ENCODE data around the gene DMAP1. TPM values are rescaled to one million over a fixed set of nuclear protein-coding genes. Genes with fewer than 3 reads are reported as not detected.
"Not testable (repeated sequence)": the region's sequence is repeated elsewhere in the genome, so short reads cannot be mapped to it uniquely, and the experiment has no call there.

DMAP1 gene, protein sequence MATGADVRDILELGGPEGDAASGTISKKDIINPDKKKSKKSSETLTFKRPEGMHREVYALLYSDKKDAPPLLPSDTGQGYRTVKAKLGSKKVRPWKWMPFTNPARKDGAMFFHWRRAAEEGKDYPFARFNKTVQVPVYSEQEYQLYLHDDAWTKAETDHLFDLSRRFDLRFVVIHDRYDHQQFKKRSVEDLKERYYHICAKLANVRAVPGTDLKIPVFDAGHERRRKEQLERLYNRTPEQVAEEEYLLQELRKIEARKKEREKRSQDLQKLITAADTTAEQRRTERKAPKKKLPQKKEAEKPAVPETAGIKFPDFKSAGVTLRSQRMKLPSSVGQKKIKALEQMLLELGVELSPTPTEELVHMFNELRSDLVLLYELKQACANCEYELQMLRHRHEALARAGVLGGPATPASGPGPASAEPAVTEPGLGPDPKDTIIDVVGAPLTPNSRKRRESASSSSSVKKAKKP
- total RNA-seq: 10 to 100 TPM; 40.4 to 50.5 (median 43.2) TPM

GRCh38 chr1:44213222-44214112, at the start of gene DMAP1:
DMAP1 (plus strand) TSS chr1:44213471; CDS start chr1:44213754, 283 bp downstream.
- DNase-seq (peak; percentile 83), ATAC-seq (peak; percentile 86 to 87)
- Mint-ChIP-seq H3K9me3 (no peaks in the 10 kb centered on the region), H3K4me1 (ENCODE audit: low read depth) (peaks cover 37% of the 10 kb centered on the region), H3K36me3 (ENCODE audit: insufficient read depth) (peaks cover 3% of the 10 kb centered on the region), H3K27me3 (ENCODE audit: low read depth) (no peaks in the 10 kb centered on the region), H3K4me3 (peak within 1 kb of the TSS; percentile 94)

- no peak overlapping the region for H3K4me3 Mint-ChIP-seq
Measured at GRCh38 chr1:44168520-44169098, 44.7 kb upstream of the DMAP1 start.

GRCh38 chr1:44170281-44170823, 42.9 kb upstream of the DMAP1 start:
- H3K27me3 Mint-ChIP-seq (ENCODE audit: low read depth): peaks cover 11% of the 10 kb centered on the region
- ATAC-seq: no peak
- H3K9me3 Mint-ChIP-seq: peaks cover 14% of the 10 kb centered on the region
- DNase-seq: no peak
- no peaks in the 10 kb centered on the region for H3K4me1 Mint-ChIP-seq (ENCODE audit: low read depth)
- no peak overlapping the region for H3K4me3 Mint-ChIP-seq
- H3K36me3 Mint-ChIP-seq (ENCODE audit: insufficient read depth): no peaks in the 10 kb centered on the region

More at GRCh38 chr1:44168520-44169098, 44.7 kb upstream of the DMAP1 start:
- peaks cover 8% of the 10 kb centered on the region for H3K9me3 Mint-ChIP-seq
- peaks cover 8% of the 10 kb centered on the region for H3K27me3 Mint-ChIP-seq (ENCODE audit: low read depth)
- no peak for ATAC-seq
- no peaks in the 10 kb centered on the region for H3K36me3 Mint-ChIP-seq (ENCODE audit: insufficient read depth)
- no peak for DNase-seq
- no peaks in the 10 kb centered on the region for H3K4me1 Mint-ChIP-seq (ENCODE audit: low read depth)

DNA sequence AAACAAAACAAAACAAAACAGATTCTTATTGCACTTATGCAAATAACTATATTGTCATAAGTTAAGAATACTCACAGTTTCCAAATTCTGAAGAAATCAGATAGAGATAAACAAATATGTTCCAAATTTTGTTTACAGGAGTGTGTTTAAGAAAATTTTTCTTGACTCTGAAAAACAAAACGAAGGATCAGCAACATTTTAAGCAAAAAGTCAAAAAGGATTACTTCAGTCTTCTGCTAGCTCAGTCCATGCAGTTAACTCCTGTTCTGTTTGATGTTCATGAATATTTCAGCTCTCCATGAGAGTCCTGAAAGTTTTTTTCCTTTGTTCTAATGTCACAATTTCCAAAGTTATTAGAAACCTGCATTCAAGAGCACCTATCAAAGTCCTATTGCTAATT, 38.6 kb upstream of the DMAP1 start:
- H3K4me3 Mint-ChIP-seq: no peak overlapping the region
- DNase-seq: no peak
- no peak for ATAC-seq
- H3K9me3 Mint-ChIP-seq: peaks cover 7% of the 10 kb centered on the region
- H3K27me3 Mint-ChIP-seq (ENCODE audit: low read depth): peaks cover 14% of the 10 kb centered on the region
- H3K36me3 Mint-ChIP-seq (ENCODE audit: insufficient read depth): no peaks in the 10 kb centered on the region
- H3K4me1 Mint-ChIP-seq (ENCODE audit: low read depth): no peaks in the 10 kb centered on the region

- Mint-ChIP-seq H3K9me3 (no peaks in the 10 kb centered on the region), H3K27me3 (ENCODE audit: low read depth) (peaks cover 2% of the 10 kb centered on the region), H3K4me3 (no peak overlapping the region), H3K36me3 (ENCODE audit: insufficient read depth) (no peaks in the 10 kb centered on the region), H3K4me1 (ENCODE audit: low read depth) (no peaks in the 10 kb centered on the region)
- no peak for DNase-seq
- ATAC-seq: no peak
Measured at GRCh38 chr1:44200336-44200735, 12.9 kb upstream of the DMAP1 start.

- not testable (repeated sequence) for H3K9me3 Mint-ChIP-seq; H3K36me3 Mint-ChIP-seq (ENCODE audit: insufficient read depth); DNase-seq; ATAC-seq; H3K27me3 Mint-ChIP-seq (ENCODE audit: low read depth); H3K4me1 Mint-ChIP-seq (ENCODE audit: low read depth); H3K4me3 Mint-ChIP-seq
Measured at GRCh38 chr1:44206545-44206944, 6.7 kb upstream of the DMAP1 start.

DNA sequence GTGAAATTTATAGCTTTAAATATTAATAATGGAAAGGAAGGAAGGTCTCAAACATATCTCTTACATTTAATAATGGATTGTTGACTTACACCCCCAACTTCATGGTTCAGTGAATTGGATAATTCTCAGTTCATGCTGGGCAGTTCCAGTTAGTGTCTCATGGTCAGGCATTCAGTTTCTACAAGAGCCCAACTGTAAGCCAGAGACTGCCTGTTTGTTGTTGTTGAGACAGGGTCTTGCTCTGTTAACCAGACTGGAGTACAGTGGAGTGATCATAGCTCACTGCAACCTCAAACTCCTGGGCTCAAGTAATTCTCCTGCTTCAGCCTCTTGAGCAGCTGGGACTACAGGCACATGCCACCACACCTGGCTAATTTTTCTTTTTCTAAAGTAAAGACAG, 5.0 kb upstream of the DMAP1 start:
- Mint-ChIP-seq H3K4me3 (no peak overlapping the region), H3K9me3 (no peaks in the 10 kb centered on the region), H3K36me3 (ENCODE audit: insufficient read depth) (no peaks in the 10 kb centered on the region), H3K4me1 (ENCODE audit: low read depth) (peaks cover 12% of the 10 kb centered on the region), H3K27me3 (ENCODE audit: low read depth) (no peaks in the 10 kb centered on the region)
- ATAC-seq: no peak
- no peak for DNase-seq

DNA sequence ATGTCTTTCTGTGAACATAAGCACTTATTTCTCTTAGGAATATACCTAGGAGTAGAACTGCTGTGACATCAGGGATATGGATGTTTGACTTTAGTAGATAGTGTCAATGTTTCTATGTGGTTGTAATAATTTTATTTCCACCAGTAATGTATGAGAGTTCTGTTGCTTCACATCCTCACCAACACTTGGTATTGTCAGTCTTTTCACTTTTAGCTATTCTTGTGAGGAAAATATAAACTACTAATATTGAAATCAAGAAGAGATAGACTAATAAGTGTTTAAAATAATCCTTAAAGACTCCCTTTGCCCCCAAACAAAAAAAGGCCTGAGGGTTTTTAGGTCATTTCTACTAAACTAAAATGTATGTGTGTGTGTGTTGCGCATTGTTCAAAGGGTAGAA, 2.7 kb upstream of the DMAP1 start:
- Mint-ChIP-seq H3K9me3 (no peaks in the 10 kb centered on the region), H3K27me3 (ENCODE audit: low read depth) (no peaks in the 10 kb centered on the region), H3K4me1 (ENCODE audit: low read depth) (peaks cover 30% of the 10 kb centered on the region), H3K4me3 (no peak overlapping the region), H3K36me3 (ENCODE audit: insufficient read depth) (no peaks in the 10 kb centered on the region)
- DNase-seq (no peak), ATAC-seq (no peak)

- peaks cover 36% of the 10 kb centered on the region for H3K4me1 Mint-ChIP-seq (ENCODE audit: low read depth)
- peaks cover 3% of the 10 kb centered on the region for H3K36me3 Mint-ChIP-seq (ENCODE audit: insufficient read depth)
- ATAC-seq: peak; percentile 32 to 33
- H3K4me3 Mint-ChIP-seq: peak overlapping the region; percentile 94
- no peaks in the 10 kb centered on the region for H3K9me3 Mint-ChIP-seq
- peak; percentile 17 for DNase-seq
- no peaks in the 10 kb centered on the region for H3K27me3 Mint-ChIP-seq (ENCODE audit: low read depth)
Measured at GRCh38 chr1:44212355-44213221, 683 bp upstream of the DMAP1 start.

DNA sequence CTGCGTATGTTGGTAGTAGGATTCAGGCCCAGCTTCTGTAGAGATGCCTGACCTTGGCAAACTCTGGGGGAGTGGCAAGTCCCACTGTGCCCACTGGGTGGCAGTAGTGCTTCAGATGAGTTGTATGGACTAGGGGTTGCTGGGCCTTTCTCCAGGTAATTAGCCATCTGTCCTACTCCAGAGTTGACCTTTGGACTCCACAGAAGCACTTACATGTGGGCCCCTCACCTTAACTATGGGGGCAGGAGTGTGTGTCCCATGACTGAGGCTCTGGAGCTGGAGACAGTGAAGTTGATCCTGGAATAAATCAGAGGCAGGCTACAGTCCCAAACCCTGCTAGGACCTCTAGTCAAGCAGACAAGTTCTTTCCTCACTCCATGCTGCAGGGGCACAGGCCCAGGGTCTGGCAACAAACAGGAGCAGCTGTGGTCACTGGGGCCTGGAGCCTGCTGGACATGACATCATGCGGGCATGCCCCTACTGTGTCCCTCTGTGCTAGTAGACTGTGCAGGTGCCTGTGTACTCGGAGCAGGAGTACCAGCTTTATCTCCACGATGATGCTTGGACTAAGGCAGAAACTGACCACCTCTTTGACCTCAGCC, 4.6 kb downstream of the DMAP1 start:
- ATAC-seq: peak; percentile 46 to 67
- Mint-ChIP-seq H3K36me3 (ENCODE audit: insufficient read depth) (peaks cover 5% of the 10 kb centered on the region), H3K4me1 (ENCODE audit: low read depth) (peaks cover 28% of the 10 kb centered on the region), H3K4me3 (no peak overlapping the region), H3K27me3 (ENCODE audit: low read depth) (no peaks in the 10 kb centered on the region), H3K9me3 (no peaks in the 10 kb centered on the region)
- DNase-seq: peak; percentile 66

DNA sequence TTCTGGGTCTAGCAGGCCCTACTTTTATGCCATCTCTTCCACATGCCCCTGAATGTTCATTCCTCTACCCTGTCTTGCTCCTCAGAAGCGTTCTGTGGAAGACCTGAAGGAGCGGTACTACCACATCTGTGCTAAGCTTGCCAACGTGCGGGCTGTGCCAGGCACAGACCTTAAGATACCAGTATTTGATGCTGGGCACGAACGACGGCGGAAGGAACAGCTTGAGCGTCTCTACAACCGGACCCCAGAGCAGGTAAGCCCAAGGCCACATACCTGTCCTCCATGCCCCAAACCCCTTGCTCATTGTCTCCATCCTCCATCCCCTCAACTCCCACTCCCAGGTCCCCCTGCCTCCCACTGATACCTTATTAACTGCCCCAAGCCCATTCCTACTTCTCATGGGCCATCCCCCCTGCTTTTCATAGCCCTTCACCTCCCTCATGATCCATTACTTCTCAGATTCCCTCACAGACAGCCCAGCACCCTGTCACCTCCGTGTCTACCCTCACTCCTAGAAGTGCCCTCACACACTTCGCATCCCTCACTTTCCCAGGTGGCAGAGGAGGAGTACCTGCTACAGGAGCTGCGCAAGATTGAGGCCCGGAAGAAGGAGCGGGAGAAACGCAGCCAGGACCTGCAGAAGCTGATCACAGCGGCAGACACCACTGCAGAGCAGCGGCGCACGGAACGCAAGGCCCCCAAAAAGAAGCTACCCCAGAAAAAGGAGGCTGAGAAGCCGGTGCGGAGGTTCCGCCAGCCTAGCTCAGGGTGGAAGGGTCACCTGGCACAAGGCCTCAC, 5.4 kb downstream of the DMAP1 start:
- ATAC-seq: no peak
- Mint-ChIP-seq H3K9me3 (no peaks in the 10 kb centered on the region), H3K27me3 (ENCODE audit: low read depth) (no peaks in the 10 kb centered on the region), H3K4me3 (no peak overlapping the region), H3K36me3 (ENCODE audit: insufficient read depth) (peaks cover 5% of the 10 kb centered on the region), H3K4me1 (ENCODE audit: low read depth) (peaks cover 31% of the 10 kb centered on the region)
- no peak for DNase-seq

DNA sequence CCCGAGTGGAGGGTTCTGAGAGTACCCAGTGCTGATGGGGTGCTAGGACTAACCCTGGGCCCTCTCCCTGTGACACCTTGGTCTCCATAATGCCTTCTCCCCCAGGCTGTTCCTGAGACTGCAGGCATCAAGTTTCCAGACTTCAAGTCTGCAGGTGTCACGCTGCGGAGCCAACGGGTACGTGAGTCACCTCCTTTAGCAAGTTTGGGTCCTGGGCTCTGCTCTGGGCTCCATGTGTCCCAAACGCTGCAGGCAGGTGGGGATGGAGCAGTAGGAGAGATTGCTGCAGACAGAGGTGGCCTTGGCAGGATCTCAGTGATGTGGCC, 6.0 kb downstream of the DMAP1 start:
- no peaks in the 10 kb centered on the region for H3K27me3 Mint-ChIP-seq (ENCODE audit: low read depth)
- no peak overlapping the region for H3K4me3 Mint-ChIP-seq
- ATAC-seq (no peak), DNase-seq (no peak)
- H3K36me3 Mint-ChIP-seq (ENCODE audit: insufficient read depth): peaks cover 5% of the 10 kb centered on the region
- H3K4me1 Mint-ChIP-seq (ENCODE audit: low read depth): peaks cover 29% of the 10 kb centered on the region
- no peaks in the 10 kb centered on the region for H3K9me3 Mint-ChIP-seq
